ENCODE results near the gene USP2.

The USP2 gene

GRCh38 chr11:119361941-119362725 is 19.4 kb downstream of the USP2 start:
- DNase-seq: no peak

- DNase-seq: peak in 1 of 2 donors; percentile 47
These were observed 20.3 kb downstream of the USP2 start for GRCh38 chr11:119361056-119361787.

- DNase-seq: peak in 1 of 2 donors; percentile 37
These were observed 21.9 kb downstream of the USP2 start for GRCh38 chr11:119359365-119360214.

- DNase-seq: no peak
These were observed 24.4 kb downstream of the USP2 start for GRCh38 chr11:119357074-119357473.

- peak; percentile 61 to 75 for DNase-seq
These were observed 25.0 kb downstream of the USP2 start for GRCh38 chr11:119356349-119357031.

GRCh38 chr11:119355091-119355843 is 26.2 kb downstream of the USP2 start:
- DNase-seq: no peak

GRCh38 chr11:119352857-119353260 is 28.6 kb downstream of the USP2 start:
- DNase-seq: no peak

GRCh38 chr11:119351232-119351631 is 30.3 kb downstream of the USP2 start:
- no peak for DNase-seq

GRCh38 chr11:119350302-119350701 is 31.2 kb downstream of the USP2 start:
- no peak for DNase-seq

GRCh38 chr11:119347940-119348605 is 33.4 kb downstream of the USP2 start:
- DNase-seq: no peak

GRCh38 chr11:119347242-119347641 is 34.2 kb downstream of the USP2 start:
- no peak for DNase-seq

GRCh38 chr11:119346605-119347004 is 34.9 kb downstream of the USP2 start, which contains the start of gene MFRP:
TSS of gene MFRP (minus strand) at chr11:119346705. CDS start at chr11:119346513, 192 bp downstream.
- no peak for DNase-seq

GRCh38 chr11:119345685-119346084 is 35.8 kb downstream of the USP2 start:
- no peak for DNase-seq

GRCh38 chr11:119344291-119345010 is 37.0 kb downstream of the USP2 start:
- DNase-seq: no peak

- no peak for DNase-seq
These were observed 37.8 kb downstream of the USP2 start for GRCh38 chr11:119343726-119344125.

- DNase-seq: no peak
These were observed 38.9 kb downstream of the USP2 start for GRCh38 chr11:119342362-119343130.

GRCh38 chr11:119342023-119342300 is 39.5 kb downstream of the USP2 start:
- no peak for DNase-seq

- no peak for DNase-seq
These were observed 40.1 kb downstream of the USP2 start for GRCh38 chr11:119341222-119342022.
